Neural progenitor cell (in vitro differentiated cells): ENCODE results near the gene PUSL1.

Source experiments
- EZH2 ChIP-seq: fragments of 200-600 bp; sonication (generic); IDR thresholded peaks from 2 replicates; pipeline ENCODE4 v1.6.1; 2017; ENCODE audit warnings: antibody characterized with exemption, mild to moderate bottlenecking, moderate library complexity
- TF ChIP-seq, protein P1 (sequence below): fragments of 200-600 bp; sonication (generic); IDR thresholded peaks from 2 replicates; pipeline ENCODE4 v1.5.1; 2017; ENCODE audit warnings: antibody characterized with exemption, mild to moderate bottlenecking

DNA sequence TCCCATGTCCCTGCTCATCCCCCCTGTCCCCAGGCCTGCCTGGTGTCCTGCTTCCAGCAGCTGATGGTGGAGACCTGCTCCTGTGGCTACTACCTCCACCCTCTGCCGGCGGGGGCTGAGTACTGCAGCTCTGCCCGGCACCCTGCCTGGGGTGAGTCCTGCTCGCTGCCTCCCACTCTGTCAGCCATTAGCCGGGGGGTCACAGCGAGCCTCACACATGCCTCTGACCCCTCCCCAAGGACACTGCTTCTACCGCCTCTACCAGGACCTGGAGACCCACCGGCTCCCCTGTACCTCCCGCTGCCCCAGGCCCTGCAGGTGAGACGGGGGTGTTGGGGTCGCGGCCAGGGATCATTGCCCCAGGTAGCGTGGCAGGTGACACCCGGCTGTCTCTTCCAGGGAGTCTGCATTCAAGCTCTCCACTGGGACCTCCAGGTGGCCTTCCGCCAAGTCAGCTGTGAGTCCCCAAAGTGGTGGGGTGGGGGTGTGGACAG is 18.1 kb upstream of the PUSL1 start:
- TF ChIP-seq, protein P1, sequence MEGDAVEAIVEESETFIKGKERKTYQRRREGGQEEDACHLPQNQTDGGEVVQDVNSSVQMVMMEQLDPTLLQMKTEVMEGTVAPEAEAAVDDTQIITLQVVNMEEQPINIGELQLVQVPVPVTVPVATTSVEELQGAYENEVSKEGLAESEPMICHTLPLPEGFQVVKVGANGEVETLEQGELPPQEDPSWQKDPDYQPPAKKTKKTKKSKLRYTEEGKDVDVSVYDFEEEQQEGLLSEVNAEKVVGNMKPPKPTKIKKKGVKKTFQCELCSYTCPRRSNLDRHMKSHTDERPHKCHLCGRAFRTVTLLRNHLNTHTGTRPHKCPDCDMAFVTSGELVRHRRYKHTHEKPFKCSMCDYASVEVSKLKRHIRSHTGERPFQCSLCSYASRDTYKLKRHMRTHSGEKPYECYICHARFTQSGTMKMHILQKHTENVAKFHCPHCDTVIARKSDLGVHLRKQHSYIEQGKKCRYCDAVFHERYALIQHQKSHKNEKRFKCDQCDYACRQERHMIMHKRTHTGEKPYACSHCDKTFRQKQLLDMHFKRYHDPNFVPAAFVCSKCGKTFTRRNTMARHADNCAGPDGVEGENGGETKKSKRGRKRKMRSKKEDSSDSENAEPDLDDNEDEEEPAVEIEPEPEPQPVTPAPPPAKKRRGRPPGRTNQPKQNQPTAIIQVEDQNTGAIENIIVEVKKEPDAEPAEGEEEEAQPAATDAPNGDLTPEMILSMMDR, result peak; percentile 59
- no peak for TF ChIP-seq EZH2
